Stimulated activated CD8-positive, alpha-beta memory T cell treated with anti-CD3 and anti-CD28 coated beads, Interleukin-4, amount 100 ng/mL, for 24 hours (primary cell): ENCODE measurements around the gene IGF2.

Experiments used
- DNase-seq: peaks from one replicate; pipeline ENCODE4 v3.0.0-alpha.2; 2020; ENCODE audit warnings: low read depth

The IGF2 gene

DNA sequence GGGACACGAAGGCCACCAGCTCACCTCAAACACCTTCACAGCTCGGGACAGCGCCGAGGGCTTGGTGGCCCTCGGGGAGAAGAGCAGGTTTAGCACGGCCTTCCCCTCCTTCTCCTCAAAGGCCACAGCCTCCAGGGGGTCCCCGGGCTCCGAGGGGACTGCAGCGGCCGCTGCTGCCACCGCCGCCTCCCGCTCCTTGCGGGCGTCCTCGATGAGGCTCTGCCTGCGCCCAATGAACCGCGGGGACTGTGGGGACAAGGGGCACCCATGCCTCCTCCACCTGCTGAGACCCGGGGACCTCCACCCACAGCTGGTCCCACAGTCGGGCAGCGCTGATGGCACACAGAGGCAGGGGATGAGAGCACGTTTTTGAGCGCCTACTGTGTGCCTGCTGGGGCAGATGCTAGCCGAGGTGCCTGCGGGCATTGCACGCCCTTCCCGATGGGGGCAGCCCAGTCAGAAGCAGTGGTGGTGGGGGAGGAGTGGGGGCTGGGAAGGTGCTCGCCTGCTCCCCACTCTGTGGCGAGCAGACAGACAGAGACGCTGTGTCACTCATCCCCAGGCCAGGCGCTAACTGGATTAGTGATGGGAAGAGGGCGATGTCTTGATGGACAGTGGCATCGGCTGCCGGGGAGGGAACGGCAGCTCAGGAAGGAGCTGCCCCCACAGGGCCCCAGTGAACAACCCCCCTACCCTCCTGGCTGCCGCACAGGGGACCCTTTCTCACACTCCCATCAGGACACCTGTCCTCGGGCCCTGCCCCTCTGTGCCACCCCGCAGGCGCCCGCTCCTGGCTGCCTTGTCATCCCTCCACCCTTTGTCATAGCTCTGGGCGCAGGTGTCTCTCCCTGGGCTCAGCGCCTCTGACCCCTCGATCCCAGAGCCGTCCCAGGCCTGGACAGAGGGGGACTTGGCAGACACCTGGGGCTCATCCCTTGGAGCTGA lies 30.7 kb upstream of the IGF2 start:
- no peak for DNase-seq

DNA sequence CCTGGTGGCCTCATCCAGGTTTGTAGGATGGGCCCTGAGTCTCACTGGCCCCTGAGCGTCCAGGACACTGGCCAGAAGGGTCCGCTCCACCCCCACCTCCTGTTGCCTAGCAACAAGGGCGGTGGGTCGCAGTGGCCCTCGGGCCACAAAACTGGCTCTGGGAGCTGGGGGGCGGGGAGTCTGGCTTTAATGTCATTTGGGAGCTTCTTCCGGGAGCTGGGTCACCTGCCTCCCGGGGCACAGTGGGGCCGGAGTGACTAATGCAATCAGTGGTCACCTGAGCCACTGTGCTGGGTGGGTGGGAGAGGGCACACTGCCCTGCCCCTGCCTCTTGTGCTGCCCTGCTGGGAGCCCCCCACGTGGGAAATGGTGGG lies 29.8 kb upstream of the IGF2 start:
- no peak for DNase-seq

DNA sequence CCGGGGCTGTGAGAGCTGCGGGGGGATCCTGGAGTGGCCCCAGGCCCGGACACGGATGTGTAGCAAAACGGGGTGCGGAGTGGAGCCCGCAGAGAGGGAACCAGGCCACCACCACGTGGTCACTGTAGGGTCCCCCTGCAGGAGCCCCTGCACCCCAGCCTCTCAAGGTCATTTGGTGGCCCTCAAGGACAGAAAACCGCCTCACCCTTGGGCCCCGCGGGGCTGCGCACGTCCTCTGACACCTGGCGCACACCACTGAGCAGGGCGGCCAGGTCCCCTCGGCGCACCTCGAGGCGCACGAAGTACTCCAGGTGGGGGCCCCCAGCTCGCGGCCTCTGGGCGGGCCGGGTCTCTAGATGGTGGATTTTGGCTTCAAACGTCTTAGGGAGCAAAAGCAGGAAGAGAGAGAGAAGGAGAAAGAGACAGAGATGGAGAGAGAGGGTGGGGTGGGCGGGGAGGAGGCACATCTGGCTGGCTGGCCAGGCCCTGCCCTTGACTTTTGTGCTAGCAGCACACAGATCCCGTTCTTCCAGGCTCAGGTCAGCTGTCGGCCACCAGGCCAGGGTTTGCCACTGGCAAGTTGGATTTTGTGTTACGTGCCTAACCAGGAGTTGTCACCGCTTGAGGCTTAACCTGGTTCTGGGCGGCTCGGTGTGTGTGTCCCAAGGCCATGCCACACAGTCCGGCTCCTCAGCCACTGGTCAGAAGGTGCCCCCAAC lies 29.3 kb upstream of the IGF2 start:
- no peak for DNase-seq

DNA sequence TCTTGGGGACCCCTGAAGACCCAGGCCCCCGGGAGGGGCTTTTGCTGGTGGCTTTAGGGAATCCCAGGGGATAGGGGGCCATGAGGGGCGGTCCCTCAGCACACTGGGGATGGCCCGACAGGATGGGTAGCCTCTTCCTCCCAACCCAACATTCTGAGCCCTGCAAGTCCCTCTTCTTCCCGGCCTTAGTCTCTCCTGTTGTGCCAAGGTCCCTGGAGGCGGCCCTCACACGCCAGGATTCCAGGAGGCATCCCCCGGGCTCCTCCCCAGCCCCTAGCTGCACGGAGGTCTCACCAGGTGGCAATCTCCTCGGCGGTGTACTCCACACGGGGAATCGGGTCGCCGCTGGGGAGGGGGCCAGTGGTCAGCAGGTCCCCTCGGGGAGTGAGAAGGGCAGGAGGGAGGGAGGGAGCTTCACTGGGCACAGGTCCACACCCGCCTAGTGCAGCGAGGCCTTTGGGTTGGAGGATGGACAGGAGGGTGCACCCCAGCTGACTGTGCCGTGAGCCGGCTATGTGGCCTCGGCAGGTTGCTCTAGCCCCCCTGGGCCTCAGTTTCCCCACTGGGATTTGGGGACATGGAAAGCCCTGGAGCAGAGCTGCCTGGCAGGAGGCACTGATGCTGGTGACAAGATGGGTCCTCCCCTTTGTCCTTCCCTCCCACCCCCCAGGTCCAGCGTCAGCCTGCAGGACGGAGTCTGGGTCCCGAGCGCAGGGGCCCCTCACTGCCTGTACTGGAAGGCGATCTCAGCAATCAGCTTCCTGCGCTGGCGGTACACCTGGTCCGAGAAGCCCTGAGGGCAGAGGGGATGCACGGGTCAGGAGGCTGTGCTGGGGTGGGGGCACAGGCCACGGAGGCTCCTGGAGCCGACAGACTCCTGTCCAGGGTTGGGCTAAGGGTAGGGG lies 28.2 kb upstream of the IGF2 start:
- DNase-seq, result no peak

DNA sequence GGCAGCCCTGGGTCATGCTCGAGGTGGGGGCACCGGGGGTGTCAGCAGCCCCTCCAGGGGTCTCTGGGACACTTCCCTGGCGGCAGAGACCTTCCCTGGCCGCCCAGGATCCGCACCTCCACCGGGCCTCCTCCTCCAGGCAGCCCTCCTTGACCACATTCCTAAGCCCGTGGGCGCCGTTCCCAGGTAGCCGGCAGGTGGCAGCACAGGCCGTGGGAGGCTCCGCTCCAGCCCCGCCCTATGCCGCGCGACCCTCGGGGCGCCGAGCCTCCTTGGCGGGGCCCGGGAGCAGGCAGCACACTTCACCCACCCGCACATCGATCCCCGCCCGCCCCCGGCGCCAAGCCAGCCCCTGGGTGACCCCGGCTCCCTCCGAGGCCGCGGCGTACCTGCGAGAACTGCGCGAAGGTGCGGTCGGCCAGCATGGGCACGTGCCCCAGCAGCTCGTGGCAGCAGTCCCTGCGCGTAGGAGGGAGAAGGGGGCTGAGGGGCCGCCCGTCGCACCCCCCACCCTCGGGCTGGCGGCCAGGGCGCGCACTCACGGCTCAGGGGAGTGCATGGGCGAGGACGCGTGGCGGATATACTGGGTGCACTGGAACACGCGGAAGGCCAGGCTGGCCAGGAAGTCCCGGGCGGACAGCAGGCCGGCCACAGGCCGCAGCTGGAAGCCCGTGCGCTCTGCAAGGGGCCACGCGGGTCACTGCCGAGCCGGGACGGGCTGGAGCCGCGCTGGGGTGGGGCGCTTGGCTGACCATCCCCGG lies 27.1 kb upstream of the IGF2 start:
- DNase-seq, result peak; percentile 24

DNA sequence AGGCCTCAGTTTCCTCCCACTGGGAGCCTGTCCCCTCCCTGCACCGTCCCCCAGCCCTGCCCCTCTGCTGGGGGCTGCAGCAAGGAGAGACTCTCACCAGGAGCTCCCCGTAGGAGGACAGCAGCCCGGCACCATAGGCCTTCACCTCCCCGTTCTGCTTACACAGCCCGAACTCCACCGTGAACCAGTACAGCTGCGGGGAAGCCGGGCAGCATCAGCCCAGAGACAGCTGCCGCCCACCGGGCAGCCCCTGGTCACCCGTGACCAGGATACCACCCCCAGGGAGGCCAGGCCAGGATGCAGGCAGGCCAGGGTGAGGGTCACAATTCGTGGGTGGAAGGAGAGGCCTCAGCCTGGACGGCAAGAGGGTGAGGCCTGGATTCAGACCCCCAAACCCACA lies 26.4 kb upstream of the IGF2 start:
- DNase-seq, result no peak

DNA sequence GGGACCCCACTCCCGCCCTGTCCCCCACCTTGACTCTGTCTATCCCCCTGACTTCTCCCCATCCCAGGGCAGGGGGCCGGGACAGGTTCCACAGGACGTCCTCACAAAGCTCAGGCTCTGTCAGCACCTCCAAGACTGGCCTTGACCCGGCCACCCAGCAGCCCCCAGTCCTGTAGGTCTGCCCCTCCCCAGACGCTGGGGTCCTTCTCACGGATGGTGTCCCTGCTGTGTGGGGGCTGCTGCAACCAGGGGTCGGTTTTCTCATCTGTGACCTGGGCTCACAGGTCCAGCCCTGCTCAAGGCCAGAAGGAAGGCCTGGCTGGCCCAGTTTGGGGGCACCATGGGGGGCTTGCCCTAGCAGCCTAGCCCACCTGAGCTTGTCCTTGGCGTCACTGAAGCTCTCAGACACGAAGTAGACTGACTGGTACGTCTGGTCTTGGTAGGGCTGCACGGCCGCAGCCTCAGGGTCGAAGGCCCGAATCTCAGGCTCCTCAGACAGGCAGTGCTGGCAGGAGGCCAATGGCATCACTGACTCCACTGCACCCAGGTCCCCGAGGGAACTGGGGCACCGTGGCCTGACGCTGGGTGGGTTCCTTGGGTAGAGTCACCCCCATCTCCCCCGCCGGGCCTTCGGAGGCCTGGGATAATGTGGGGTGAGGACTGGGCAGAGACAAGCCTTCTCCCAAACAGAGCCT lies 25.8 kb upstream of the IGF2 start:
- no peak for DNase-seq

DNA sequence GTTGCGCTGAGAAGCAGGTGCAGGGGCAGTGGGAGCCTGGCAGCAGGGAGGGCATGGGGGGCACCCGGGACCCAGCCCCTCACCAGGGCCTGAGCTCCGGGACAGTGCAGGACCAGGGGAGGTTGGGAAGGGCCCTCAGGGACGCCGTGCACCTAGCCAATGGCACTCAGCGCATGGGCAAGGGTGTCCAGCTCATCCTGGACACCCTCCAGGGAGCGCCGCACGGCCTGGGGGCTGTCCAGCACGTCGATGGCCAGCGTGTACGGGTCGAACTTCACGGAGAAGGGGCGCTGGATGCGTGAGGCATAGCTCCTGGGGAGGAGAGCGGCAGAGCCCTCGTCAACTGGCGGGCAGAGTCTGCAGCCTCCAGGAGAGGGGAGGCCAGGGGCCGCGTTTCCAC lies 24.9 kb upstream of the IGF2 start:
- no peak for DNase-seq

DNA sequence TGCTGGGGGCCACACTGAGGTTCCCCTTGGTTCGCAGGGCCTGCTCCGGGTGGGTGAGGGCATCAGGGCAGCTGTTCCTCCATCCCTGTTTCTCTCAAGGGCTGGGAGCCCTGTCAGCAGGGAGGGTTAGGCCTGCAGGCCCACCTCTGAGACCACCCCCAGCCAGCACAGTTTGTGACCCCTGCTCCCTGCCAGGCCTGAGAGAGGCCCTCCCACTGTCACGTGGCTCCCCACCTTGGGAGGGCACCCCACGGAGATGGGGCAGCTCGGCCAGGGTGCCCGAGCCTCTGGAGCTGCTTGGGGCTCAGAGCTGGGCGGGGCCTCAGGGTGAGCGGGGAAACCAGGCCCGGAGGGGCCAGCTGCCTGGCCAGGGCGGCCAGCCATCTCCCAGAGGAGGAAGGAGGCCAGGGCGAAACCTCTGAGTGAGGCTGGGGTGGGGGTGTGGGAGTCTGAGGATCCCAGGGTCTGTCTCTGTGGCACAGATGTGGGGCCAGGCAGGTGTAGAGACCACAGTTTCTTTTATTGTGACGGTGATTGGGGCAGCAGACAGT lies 24.3 kb upstream of the IGF2 start:
- no peak for DNase-seq

DNA sequence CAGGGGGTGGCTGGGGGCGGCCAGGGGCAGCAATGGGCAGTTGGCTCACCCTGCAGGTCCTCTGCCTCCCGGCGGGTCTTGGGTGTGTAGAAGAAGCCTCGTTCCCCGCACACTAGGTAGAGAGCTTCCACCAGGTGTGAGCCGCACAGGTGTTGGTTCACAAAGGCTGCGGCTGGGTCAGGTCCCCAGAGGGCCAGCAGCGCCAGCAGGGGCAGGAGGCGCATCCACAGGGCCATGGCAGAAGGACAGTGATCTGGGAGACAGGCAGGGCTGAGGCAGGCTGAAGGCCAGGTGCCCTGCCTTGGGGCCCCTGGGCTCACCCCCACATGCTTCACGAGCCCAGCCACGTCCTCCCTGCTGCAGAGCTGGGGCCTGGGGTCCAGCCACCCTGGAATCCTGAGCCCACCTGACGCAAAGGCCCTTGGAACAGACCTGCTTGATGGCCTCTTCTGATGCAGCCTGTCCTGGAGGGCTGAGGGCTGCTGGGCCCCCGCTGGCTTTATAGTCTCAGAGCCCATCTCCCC lies 21.6 kb upstream of the IGF2 start, which contains the start of gene INS:
Gene INS, minus strand, starts transcription at position 474 of the 524 bp plus-strand sequence. Its CDS starts 238 bp downstream, at position 236.
- no peak for DNase-seq

DNA sequence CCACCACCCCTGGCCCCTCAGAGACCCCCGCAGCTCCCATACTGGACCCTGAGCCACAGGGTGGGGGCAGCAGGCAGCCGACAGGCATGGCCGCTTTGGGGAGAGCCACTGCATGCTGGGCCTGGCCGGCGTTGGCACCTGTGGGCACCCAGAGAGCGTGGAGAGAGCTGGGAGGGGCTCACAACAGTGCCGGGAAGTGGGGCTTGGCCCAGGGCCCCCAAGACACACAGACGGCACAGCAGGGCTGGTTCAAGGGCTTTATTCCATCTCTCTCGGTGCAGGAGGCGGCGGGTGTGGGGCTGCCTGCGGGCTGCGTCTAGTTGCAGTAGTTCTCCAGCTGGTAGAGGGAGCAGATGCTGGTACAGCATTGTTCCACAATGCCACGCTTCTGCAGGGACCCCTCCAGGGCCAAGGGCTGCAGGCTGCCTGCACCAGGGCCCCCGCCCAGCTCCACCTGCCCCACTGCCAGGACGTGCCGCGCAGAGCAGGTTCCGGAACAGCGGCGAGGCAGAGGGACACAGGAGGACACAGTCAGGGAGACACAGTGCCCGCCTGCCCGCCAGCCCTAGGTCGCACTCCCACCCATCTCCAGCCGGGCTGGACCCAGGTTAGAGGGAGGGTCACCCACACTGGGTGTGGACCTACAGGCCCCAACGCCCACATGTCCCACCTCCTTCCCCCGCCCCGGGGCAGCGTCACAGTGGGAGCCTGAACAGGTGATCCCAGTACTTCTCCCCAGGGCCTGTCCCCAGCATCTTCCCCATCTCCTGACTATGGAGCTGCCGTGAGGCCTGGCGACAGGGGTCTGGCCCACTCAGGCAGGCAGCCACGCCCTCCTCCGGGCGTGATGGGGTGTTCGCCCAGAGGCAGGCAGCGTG lies 20.6 kb upstream of the IGF2 start:
- DNase-seq, result no peak

DNA sequence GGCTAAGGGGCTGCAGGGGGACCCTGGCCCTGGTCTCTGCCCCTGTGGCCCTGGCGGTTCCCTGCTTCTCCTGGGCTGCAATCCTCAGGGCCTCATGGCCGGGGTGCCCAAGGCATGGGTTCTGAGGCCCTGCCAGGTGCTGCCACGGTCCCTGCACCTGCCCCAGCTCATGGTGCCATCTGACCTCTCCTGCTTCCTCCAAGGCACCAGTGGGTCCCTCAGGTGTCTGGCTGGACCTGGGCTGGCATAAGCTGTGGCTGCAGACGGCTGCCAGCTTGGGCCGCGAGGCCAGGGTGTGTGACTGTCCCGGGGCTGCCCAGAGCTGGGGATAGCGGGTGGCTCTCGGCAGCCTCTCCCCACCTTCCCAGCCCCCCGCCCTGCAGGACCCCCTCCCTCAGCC lies 19.8 kb upstream of the IGF2 start:
- DNase-seq, result no peak

DNA sequence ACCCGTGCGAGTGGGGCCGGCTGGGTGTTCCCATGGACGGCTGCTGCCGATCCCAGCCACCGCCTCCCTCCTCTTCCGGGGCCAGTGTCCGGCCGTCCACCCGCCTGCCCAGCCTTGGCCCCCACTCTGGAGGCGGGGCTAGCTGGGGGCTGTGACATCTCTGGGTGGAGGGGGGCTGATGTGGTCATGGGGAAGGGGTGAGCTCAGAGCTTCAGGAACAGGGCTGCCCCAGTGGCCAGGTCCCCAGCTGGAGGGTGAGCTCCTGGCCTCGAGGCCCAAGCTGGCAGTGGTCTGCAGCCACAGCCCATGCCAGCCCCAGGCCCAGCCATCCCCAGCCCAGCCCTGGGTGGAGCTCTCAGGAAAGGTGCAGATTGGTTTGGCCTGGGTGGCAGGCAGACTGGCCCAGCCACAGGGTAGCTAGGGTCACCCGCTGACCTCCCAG lies 19.1 kb upstream of the IGF2 start:
- no peak for DNase-seq

DNA sequence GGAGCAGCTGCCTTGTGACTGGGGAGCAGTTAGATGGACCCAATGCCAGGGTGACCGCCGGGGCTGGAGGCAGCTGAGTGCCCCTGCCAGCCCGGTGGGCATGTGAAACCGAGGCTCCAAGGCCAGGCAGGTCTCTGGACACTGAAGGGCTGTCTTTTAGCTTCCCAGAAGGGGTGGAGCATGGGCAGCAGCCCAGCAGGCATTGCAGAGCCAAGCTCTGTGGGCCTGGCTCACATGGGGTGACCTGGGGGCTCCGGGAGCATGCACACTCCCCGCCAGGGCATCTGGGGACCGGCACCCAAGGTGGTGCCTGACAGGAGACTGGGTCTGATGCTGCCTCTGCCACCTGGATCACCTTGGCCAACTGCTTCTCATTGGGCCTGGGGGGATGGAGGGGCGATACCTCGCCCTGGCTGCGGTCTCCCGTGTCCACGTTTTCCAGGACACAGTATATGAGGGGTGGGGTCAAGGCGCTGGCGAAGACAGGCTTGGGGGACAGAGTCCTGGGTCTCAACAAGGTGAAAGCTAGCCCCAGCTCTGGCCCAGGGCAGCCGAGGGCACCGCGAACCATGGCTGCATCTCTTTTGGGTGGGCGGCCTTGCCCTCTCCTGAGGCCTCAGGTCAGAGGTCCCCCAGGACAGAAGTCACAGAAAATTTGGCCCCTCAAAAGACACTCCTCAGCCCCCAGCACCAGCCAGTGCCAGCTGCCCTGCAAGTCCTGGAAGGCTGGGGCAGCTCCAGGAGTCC lies 18.3 kb upstream of the IGF2 start:
- no peak for DNase-seq

DNA sequence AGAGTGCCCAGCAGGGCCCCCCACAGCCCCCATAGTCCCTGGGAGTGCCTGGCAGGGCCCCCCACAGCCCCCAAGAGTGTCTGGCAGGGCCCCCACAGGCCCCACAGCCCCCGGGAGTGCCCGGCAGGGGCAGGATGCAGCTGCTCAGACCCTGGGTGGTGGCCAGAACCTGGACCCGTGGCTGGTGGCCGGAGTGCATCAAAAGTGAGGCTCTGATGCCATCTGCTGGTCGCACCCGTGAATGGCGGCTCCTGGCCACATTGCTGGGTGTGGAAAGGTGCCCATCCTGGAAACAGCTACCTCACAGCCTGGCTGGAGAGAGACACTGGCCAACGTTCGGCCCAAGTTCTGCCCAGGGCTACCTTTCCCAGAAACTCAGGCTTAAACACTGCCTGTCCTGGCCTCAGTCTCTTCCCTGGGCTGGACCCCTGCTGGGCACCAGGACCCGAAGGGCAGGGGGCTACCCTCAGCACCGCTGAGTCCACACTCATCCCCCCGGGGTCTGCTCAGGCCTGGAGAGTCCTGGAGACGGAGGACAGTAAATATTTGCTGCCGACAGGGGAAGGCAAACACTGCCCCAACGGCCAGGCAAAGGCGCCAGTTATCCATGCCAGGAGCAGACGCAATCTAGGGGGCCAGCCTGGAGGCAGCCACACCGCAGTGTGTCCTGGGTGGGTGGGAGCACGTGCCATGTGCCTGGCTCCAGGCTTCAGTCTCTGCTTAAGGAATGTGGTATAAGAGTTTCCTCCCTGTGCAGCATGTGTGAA lies 17.4 kb upstream of the IGF2 start:
- peak; percentile 31 for DNase-seq

DNA sequence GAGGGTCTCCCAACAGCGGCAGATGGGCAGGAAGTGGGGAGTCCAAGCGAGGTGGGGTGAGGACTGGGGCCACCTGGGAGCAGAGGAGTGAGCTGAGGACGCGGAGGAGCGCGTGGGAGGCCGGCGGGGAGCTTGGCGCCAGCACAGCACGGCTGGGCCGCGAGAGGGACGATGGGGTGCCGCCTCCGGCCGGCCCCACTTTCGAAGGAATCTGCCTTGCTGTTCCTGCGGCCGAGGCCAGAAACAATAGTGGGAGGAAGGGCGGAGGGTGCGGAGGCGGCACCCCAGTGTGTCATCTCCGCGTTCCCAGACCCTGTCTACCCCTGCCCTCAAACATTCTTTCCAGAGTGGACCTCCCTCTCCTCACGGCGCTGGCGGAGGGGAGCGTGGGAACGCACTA lies 16.3 kb upstream of the IGF2 start:
- DNase-seq, result no peak

DNA sequence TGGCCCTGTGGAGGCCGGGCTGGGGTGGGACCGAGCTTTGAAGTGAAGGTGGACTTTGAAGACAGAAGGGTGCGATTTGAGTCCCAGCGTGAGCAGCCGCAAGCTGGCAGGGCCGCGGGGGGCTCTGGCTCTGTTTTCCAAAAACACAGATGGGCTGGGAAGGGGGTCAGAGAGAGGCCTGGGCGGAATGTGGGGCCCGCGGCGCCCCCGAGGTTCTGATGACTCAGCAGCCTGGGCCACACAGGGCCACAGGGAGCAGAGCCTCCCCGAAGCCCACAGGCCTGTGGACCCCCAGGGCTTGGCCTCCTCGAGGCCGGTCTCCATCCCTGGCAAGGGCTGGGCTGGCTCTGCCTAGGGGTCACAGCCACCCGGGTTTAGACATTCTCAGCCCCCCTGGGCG lies 15.7 kb upstream of the IGF2 start:
- no peak for DNase-seq

DNA sequence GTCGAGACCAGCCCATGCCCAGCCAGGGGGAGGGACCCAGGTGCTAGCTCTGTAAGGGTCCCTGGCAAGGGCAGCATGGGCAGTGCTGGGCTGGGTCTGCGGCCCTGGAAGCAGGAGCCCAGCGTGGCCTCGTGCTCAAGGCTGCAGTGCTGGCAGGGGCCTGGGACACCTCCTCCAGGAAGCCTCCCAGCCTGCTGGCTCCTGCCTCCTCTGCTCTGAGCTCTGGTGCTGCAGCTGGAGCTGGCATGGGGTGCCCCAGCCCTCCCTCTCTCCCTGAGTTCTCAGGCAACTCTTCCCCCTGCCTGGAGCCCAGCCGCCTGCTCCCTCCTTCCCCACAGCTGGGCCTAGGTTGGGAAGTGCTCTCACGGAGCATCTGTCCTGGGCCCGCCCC lies 15.0 kb upstream of the IGF2 start:
- no peak for DNase-seq
